Stimulated activated CD4-positive, alpha-beta T cell treated with anti-CD3 and anti-CD28 coated beads, TNF-alpha, amount 100 ng/mL, for 4 hours (primary cell): ENCODE results near the gene NCAPG2.
"Not testable (repeated sequence)": the region's sequence is repeated elsewhere in the genome, so short reads cannot be mapped to it uniquely, and the experiment has no call there.

Experiments used
- DNase-seq, 3 experiments: peaks; one replicate each; pipeline ENCODE4 v3.0.0-alpha.2; 2020; ENCODE audit warnings: low read depth in 3 of 3

Gene NCAPG2

DNA sequence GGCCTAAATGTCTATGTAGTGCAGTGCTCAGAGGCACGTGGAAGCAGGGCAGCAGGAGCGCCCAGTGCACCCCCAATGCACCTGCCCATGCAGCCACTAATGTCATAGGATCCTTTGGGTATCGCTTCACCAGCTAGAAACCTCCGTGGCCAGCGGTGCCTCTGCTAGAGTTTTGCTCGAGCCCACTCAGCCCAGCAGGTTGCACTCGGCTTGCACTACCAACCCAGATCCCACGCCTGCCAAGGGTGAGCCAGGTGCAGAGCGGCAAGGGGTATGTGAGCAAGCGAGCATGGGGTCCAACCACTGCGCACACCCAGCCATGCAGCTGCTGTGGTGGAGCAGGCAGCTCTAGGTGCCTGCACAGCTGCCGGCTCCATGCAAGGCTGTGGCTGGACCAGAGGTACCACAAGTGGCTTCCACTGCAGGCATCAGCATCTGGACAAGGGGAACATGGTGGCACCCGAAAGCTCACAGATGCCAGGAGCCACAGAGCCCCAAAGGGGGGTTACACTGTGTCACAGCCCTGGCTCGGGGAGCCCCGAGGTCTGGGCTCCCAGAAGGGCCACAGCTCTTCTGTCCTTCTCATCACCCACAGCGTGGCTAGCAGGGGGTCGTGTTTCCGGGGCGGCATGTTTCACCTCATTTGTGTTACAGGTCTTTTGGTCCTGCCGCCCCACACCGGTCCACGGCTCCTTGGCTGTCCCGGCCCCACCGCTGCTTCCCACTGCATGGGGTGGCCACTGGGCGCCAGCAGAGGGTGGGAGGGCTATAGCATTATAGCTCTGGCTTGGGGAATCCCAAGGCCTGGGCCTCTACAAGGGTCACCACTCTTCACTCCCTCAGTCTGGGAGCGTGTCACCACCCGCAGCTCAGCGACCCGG lies 2.3 kb upstream of the NCAPG2 start:
- no peak for DNase-seq

DNA sequence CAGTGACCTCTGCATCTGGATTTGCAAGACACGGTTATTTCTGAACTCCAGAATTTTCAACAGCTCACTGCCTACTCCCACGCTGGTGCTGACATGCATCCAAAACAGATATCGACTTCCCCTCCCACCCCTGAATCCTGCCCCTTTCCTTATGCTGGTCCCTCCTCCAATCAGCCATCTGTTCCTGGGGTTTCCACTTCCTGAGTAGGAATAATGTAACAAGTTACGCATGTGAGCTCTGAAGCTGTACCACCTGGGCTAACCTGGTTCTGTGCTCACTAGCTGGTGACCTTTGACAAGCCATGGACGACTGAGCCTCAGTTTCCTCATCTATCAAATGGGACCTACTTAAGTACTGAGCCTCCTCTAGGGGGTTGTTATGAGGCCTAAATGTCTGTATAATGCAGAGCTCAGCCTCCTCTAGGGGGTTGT lies 1.7 kb upstream of the NCAPG2 start:
- DNase-seq, result no peak

DNA sequence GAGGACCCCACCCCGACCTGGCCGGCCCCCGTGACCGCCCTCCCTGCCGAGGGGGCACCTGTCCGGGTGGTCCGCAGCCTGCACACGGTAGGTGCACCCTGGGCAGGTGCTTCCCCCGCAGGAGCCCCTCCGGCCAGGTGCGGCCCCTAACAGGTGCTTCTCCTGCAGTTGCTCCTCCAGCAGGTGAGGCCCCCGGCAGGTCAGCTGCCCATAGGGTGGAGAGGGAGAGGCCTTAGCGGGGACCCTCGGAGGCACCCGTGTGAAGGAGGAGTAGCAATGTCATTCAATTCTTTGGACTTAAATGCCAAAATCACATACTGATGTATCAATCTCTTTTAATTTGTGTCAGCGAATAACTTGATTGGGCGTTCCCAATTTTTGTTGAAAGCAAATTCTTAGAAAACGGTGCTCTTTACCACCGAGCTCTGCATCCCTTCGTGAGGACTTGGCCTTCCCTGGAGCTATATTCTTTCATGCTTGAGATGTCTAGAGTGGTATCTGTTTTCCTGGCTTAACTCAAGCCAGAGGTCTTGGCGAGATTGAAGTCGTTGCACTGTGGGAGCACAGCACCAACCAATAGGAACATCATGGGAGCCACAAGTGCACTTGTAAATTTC lies 738 bp upstream of the NCAPG2 start:
- DNase-seq, result no peak

DNA sequence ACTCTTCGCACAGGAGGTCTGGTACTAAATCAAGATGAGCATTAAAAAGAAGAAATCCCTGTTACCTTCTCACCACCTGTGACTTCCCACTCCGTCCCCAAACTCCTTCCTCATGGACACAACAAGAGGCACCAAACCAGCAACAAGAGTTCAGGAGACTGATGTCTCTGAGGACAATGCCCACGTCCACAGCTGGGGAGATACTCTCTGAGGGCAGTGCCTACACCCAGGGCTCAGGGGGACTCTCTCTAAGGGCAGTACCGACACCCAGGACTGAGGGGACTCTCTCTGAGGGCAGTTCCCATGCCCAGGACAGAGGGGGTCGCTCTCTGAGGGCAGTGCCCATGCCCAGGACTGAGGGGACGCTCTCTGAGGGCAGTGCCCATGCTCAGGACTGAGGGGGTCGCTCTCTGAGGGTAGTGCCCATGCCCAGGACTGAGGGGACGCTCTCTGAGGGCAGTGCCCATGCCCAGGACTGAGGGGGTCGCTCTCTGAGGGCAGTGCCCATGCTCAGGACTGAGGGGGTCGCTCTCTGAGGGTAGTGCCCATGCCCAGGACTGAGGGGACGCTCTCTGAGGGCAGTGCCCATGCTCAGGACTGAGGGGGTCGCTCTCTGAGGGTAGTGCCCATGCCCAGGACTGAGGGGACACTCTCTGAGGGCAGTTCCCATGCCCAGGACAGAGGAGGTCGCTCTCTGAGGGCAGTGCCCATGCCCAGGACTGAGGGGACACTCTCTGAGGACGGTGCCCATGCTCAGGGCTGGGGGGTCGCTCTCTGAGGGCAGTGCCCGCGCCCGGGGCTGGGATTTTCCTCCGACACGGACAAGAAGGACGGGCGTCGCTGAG lies 703 bp downstream of the NCAPG2 start:
- DNase-seq, result not testable (repeated sequence)

DNA sequence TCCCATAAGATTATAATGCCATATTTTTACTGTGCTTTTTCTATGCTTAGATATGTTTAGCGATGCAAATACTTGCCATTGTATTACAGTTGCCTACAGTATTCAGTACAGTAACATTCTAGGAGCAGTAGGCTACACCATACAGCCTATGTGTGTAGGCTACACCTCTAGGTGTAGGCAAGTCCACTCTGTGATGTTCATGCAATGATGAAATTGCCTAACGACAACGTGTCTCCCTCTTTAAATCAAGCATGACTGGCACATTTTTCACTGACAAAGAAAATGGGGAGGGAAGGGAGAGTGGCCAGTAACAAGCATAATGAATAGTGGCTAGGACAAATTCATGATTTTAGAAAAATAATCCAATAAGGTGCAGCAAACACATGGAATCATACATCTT lies 1.7 kb downstream of the NCAPG2 start:
- DNase-seq, result no peak

DNA sequence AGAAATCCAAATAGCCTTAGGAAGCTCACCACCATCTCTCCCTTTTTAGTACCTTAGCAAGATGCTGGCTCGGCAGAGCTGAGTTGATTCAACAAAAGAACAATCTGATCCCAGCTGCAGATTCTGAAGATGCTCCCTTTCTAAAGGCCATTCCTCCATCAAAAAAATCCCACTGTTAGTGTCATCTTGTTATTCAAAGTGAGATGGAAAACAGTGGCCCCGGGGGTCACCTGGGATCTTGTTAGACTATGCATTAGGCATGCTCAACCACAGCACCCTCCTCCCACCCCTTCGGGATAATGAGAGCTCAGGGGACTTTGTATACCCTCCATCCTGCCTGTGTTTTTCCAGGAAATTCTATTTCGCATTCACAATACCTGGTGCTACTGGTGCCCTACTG lies 2.4 kb downstream of the NCAPG2 start:
- no peak for DNase-seq

DNA sequence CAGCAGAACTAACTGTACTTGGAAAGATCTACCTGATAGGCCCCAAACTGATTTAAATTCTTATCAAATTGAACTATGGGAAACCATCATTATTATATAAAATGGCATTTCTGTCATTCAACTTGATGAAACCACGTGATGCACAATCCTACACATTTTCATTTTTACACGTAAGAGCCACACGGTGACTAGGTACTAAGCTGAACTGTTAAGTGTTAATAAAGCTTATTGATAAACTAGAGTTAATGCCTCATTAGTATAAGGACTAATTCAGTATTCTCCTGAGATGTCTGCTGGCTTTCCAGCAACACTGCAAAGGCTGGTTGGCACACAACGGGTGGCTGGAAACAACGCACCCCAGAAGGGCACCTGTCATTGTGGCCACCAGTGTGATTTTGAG lies 4.6 kb downstream of the NCAPG2 start:
- no peak for DNase-seq

DNA sequence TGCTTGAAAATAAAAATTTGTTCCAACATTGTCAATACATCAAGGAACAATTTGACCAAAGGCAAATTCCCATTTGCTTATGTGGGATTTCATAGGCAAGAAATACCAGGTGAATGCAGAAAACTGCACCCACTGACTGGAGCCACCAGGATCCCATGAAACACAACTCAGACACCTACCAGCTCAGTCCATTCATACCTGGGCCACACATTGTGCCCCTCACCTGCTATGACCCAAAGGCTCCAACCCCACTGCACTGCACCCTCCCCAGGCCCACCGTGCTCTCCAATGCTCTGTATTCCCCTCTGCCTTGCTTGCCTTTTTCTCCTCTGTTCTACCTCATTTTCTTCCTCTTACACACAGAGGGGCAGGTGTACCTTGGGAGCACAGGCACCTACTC lies 5.3 kb downstream of the NCAPG2 start:
- DNase-seq, result no peak

GRCh38 chr7:158698657-158699195 lies 5.9 kb downstream of the NCAPG2 start:
- DNase-seq, result no peak

GRCh38 chr7:158697597-158697996 lies 7.0 kb downstream of the NCAPG2 start:
- DNase-seq, result not testable (repeated sequence)

- DNase-seq, result peak in 2 of 3 experiments; percentile 20 to 36
Observed at GRCh38 chr7:158695726-158696452, 8.7 kb downstream of the NCAPG2 start.

DNA sequence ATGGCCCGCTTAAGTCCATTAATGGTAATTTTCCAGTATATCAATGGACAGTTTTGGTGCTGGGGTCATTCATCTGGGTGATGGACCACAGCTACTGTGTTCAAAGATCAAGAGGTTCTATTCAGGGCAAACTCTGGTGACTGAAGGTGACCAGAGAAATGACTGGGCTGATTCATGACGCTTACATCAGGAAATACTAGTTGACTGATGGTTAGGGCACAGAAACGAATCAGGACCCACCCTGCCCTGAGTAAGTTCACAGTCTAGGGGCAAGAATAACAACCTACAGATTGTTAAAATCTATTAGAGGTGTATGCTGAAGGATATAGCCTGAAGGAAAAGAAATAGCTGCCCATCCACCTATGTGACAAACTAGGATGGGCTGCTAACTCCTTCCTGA lies 9.5 kb downstream of the NCAPG2 start:
- DNase-seq, result no peak

GRCh38 chr7:158694650-158695049 lies 10.0 kb downstream of the NCAPG2 start:
- DNase-seq, result no peak

DNA sequence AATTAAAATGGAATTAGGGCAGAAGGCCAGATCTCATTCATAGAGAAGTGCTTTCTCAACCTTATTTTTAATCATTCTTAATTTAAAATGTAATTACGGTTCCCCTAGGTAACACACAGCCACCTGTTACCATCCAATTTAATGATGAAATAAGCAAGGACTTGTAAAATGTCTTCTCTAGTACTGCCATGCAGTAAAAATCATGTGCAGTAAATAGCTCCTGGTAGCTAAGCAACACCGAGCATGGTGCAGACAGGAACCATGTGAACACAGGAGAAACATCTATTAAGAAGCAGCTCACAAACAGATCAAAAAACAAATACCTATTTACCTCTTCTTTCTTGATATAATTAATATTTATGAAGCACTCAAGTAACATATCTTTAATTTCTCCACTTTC lies 15.1 kb downstream of the NCAPG2 start:
- DNase-seq, result no peak

DNA sequence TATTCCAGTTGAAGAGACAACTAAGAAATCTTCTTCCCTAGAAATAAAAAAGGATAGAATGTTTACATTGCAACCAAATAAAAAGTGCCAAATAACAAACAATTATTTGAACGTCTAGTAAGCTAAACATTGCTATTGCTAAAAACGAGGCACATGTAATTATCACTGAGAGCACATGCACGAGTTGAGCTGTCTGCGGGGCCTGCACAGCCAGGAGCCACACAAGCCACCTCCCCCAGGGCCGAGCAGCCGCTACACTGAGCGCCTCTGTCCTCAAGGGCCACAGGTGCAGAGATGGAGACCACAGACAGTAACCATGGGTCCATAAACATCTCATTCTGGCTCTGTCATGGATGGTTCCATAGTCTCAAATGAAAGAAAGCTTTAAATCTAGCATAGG lies 17.2 kb downstream of the NCAPG2 start:
- no peak for DNase-seq

DNA sequence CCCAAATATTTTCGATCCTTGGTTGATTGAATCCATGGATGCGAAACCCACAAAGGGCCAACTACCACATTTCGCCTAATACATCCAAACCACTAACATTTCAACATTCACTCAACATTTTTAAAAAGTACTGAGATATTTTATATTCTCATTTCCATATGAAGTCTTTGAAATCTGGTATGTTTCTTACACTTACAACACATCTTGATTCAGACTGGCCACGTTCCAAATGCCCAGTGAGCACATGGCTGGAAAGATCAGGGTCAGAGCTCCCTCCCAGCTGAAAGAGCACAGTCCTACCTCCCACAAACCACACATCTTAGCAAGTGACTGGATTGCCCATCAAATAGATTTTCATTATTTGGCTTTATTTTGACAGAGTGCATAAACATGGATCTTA lies 18.9 kb downstream of the NCAPG2 start:
- DNase-seq, result no peak

- no peak for DNase-seq
Observed at GRCh38 chr7:158684329-158684728, 20.3 kb downstream of the NCAPG2 start.

- DNase-seq, result no peak
Observed at GRCh38 chr7:158683541-158683940, 21.1 kb downstream of the NCAPG2 start.

- no peak for DNase-seq
Observed at GRCh38 chr7:158682456-158682855, 22.1 kb downstream of the NCAPG2 start.

GRCh38 chr7:158680754-158681153 lies 23.9 kb downstream of the NCAPG2 start:
- DNase-seq, result no peak

- DNase-seq, result no peak
Observed at GRCh38 chr7:158676906-158677305, 27.7 kb downstream of the NCAPG2 start.
